GM19240 (cell line): ENCODE data around the gene KRTCAP2.
A peak's percentile ranks its signal among the peaks of the same experiment; 100 is the strongest.

Experiments used
- DNase-seq: peaks from one replicate; pipeline ENCODE4 v3.0.0; 2011; ENCODE audit warnings: low spot score; ENCODE audit not compliant: insufficient read length

The KRTCAP2 gene

DNA sequence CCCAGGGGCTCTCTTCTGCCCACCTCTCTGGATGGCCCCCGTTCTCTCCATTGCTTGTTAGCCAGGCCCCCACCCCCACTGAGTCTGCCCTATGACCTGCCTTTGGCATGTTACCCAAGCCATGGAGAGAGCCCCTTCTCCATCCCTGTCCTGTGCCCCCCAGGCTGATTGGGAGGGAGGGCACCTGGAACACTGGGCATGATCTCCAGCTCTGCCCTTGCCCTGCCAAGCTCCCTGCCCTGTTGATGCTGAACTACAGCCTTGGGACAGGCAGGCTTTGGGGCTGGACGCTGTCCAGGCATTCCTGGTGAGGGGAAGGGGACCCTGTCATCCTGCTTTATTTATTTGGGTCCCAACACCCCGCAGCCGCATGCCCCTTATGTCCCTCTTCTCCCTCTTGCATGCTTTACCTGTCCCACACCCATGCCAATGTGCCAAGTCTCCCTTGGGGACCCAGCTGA, 11.3 kb upstream of the KRTCAP2 start:
- no peak for DNase-seq

GRCh38 chr1:155183775-155184221, 10.7 kb upstream of the KRTCAP2 start:
- DNase-seq, result no peak

- no peak for DNase-seq
Observed at GRCh38 chr1:155182052-155182550, 9.0 kb upstream of the KRTCAP2 start.

GRCh38 chr1:155181371-155182051, 8.4 kb upstream of the KRTCAP2 start:
- no peak for DNase-seq

- DNase-seq, result no peak
Observed at GRCh38 chr1:155179112-155180031, 6.3 kb upstream of the KRTCAP2 start.

GRCh38 chr1:155178441-155179111, 5.5 kb upstream of the KRTCAP2 start:
- no peak for DNase-seq

DNA sequence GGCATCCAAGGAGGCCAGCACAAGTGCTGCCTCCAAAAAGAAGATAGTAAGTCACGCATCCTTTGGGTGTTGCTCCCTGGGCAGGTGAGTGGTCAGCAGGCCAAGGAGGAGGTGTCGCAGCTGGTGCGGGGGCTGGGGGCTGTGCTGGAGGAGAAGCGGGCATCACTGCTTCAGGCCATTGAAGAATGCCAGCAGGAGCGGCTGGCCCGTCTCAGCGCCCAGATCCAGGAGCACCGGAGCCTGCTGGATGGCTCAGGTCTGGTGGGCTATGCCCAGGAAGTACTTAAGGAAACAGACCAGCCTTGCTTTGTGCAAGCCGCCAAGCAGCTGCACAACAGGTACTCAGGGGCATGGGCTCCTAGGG, 4.8 kb upstream of the KRTCAP2 start:
- no peak for DNase-seq

GRCh38 chr1:155177192-155177917, 4.3 kb upstream of the KRTCAP2 start:
- no peak for DNase-seq

DNA sequence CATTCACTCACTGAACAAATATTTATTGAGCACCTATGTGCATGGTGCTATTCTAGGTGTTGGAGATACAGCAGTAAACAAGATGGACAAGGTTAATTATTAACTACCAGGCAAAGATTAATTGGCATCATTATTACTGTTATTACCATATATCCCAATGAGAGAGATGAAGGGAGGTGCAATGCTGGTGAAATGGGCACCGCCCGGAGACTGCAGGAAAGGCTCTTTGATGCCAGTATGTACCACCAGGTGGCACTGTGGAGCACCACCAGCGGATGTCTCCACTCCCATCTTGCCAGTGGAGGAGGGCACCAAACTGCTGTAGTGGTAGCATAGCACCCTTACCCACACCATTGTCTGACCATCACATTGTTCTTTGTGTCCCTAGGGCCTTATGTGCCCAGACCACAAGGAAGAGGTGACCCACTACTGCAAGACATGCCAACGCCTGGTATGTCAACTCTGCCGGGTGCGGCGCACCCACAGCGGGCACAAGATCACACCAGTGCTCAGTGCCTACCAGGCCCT, 3.5 kb upstream of the KRTCAP2 start:
- peak; percentile 97 for DNase-seq

DNA sequence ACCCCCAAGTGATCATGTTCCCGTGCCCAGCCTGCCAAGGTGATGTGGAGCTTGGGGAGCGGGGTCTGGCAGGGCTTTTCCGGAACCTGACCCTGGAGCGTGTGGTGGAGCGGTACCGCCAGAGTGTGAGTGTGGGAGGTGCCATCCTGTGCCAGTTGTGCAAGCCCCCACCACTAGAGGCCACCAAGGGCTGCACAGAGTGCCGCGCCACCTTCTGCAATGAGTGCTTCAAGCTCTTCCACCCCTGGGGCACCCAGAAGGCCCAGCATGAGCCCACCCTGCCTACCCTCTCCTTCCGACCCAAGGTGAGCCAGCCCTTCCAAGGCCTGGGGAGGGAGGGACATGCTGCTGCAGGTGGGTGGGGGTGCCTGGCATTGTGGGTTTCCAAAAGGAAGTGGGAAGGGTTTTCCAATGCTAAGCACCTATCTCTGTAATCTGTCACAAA, 2.8 kb upstream of the KRTCAP2 start:
- no peak for DNase-seq

DNA sequence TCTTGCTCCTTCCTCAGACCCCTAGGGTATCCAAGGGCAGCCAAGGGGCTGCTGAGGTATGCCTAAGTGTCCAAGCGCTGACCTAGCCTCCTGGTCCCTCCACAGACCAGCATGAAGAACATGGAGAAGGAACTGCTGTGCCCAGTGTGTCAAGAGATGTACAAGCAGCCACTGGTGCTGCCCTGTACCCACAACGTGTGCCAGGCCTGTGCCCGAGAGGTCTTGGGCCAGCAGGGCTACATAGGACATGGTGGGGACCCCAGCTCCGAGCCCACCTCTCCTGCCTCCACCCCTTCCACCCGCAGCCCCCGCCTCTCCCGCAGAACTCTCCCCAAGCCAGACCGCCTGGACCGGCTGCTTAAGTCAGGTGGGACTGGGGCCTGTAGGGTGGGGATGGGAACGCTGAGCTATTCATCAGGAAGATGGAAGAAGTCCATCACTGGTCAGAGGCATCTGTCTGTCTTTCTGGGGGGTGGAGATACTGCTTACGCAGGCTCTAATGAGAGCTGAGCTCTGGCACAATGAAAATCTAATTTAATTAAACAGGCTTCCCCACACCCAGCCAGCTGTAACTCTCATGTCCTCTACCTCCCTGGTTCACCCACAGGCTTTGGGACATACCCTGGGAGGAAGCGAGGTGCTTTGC, 2.3 kb upstream of the KRTCAP2 start:
- no peak for DNase-seq

DNA sequence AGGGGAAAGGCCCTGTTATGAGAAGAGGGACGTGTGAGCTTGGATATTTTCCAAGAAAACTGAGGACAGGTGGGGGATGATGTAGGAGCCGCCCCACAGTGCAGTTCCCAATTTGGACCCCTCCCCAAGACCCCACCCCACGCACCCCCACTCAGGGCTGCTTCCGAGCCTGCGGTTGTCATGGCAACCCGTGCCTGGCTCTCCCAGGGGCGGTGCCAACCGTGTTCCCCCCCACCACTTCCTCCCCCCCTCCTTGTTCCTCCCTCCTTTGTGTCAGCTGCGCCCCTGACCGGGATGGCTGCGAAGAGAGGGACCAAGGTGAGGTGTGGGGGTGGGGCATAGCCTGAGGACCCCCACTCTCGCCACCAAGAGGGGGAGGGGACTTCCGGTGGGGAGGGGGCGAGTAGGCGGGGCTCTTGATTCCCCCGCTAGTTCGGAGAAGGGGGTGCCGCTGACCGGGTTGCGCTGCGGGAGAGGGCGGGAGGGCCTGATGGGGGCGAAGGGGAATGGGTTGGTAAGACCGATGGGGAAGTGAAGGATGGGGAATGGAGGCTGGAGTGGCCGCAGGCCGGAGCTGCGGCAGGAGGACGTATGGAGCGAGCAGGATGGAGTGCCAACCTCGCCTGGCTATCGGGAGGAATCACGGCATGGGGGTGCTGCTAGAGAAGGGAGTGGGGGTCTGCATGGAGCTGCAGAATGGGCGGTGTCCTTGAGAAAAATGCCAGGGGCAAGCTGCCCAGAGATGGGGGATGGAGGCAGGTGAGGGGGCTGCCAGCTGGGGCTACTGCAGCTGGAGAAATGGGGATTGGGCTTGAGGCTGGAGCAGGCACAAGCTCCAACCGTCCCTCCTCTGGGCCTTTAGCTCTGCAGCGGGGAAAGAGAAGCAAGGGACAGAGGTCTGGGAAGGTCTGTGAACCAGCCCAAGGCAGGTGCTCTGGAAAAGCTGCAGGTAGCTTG, 1.5 kb upstream of the KRTCAP2 start:
- no peak for DNase-seq

DNA sequence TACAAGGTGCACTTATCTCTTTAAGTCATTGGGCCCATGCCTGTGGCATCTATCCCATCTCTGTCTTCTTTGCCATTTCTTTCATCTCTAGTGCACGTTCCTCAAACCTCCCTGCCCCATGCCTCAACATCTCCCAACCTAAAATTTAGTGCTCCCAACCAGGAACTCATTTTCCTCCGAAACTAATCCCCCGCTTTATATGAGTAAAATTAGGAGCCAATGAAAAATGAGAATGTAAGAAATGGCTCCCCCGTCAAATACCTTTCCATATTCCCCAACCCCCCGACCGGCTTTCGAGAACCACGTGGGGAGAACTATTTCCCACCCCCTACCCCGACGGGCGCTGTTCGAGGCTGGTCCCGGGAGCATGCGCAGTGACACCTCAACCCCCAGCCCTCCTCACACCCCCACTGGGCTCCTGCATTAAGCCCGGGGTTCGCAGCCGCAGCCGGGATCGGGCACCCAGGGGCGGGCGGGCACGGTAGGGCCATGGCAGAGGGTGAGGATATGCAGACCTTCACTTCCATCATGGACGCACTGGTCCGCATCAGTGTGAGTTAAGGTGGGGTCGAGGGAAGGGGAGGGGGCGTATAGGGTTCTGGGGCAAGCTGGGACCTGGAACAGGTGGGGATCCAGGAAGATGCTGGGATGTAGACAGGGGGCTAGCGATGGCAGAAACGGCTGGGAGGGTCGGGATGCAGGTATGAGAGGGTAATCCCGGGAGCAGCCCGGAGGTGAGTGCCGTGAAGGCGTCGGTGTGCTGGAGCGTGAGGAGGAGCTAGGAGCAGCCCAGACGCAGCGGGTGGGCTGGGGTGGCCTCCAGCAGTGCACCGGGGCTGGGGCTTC, 597 bp upstream of the KRTCAP2 start, which contains the start of gene TRIM46:
Gene TRIM46 (plus strand): TSS at position 372 of the 846 bp plus-strand sequence. CDS start 118 bp downstream, at position 490.
- no peak for DNase-seq

DNA sequence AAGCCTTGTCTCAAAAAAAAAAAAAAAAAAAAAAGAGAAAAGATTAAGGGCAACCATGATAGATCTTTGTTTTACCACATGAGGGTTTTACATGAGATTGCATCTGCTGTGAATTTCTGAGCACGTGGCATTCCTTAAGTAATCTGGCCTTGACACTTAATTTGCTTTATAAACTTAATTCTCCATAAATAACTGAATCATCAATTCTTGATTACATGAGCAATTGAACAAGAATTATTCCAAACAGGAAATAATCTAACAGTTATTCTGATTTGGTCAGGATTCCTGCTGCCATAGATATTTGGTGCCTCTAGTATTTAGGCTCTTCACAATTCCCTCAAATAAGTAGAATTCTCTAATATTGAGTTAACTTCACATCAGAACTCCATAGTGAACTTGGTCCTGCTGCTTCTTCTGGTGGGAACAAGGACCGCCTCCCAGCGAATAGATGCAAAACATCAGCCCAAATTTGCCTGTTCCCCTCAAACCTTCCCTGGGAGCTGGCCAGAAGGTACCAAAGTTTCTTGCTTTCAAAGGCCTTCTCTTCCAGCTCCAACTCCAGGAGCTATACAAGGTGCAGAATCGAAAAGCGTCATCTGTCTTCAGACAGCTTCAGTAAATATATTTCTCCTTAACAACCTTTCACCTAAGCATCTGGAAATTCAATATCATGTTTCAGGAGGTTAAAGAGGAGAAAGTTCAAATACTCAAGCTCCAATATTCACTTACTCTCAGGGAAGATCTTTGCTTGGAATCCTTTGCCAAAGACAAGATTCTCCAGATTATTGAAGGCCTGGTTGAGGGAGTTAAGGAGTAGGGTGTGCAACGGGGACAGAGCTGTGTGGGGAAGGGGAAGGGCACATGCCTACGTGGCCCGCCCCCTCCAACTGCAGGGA, 1.0 kb downstream of the KRTCAP2 start:
- DNase-seq, result no peak

DNA sequence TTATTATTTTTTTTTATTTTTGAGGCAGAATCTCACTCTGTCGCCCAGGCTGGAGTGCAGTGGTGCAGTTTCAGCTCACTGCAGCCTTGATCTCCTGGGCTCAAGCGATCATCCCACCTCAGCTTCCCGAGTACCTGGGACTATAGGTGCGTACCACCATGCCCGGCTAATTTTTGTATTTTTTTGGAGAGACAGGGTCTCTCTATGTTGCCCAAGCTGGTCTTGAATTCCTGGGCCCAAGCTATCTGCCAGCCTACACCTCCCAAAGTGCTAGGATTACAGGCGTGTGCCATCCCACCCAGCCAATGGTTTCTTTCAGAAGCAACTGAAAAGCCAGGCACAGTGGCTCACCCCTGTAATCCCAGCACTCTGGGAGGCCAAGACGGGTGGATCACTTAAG, 2.3 kb downstream of the KRTCAP2 start:
- DNase-seq, result no peak

DNA sequence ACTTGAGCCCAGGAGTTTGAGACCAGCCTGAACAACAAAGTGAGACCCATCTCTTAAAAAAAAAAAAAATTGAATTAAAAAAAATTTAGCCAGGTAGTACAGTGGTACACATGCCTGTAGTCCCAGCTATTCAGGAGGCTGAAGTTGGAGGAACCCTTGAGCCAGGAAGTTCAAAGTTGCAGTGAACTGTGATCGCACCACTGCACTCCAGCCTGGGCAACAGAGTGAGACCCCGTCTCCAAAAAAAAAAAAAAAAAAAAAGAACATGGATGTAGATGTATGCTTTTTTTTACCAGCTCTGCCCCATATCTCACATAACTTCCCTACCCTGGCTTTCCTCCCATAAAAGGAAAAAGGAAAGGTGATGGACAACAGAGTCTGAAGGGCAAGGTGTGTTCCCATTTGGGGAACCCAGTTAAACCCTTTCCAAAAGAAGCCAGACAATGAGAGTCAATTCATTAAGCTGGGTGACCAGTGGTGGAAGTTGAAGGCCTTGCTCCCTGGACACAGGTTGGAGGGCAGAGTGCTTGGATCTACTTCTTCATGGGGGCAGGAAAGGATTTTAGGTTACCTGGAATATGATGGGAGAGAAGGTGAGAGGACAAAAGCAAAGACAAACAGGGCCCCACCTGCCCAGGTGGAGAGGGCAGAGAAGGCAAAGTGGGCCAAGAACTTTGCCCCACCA, 2.9 kb downstream of the KRTCAP2 start:
- DNase-seq, result no peak
